Spleen (tissue), 11 donors: Measurements from ENCODE around the gene TRIML1. TPM values are rescaled to one million over a fixed set of nuclear protein-coding genes. Genes with fewer than 3 reads are reported as not detected.
"Not testable (repeated sequence)": the region's sequence is repeated elsewhere in the genome, so short reads cannot be mapped to it uniquely, and the experiment has no call there.

ENCODE experiments used
- DNase-seq: peaks from one replicate; pipeline ENCODE4 v3.0.0-alpha.2; 2020
- H3K27ac ChIP-seq, 8 donors: fragments of 200-600 bp; sonication (generic) in 7 of 8; 1 replicate in 4 of 8; 2 replicates in 4 of 8; pipeline versions ENCODE4 v1.5.0 to v1.8.0; 2016 to 2021; ENCODE audit warnings: inconsistent platforms in 4 of 8, mild to moderate bottlenecking in 4 of 8, moderate library complexity in 1 of 8
- H3K27me3 ChIP-seq, 7 donors: fragments of 200-600 bp; sonication (generic) in 6 of 7; replicated peaks in 1 of 7; 1 replicate in 4 of 7; 2 replicates in 3 of 7; pipeline versions ENCODE4 v1.5.0 to v1.8.0; 2016 to 2021; ENCODE audit warnings: inconsistent platforms in 3 of 7, mild to moderate bottlenecking in 1 of 7
- H3K36me3 ChIP-seq, 6 donors: fragments of 200-600 bp; sonication (generic) in 5 of 6; 1 replicate in 4 of 6; 2 replicates in 2 of 6; pipeline versions ENCODE4 v1.5.0 to v1.8.0; 2016 to 2021; ENCODE audit warnings: inconsistent platforms in 2 of 6
- H3K4me1 ChIP-seq, 6 donors: fragments of 200-600 bp; sonication (generic) in 5 of 6; 1 replicate in 3 of 6; 2 replicates in 3 of 6; pipeline versions ENCODE4 v1.5.0 to v1.8.0; 2016 to 2021; ENCODE audit warnings: inconsistent platforms in 3 of 6
- H3K4me3 ChIP-seq, 8 donors: fragments of 200-600 bp; sonication (generic) in 7 of 8; 1 replicate in 4 of 8; 2 replicates in 4 of 8; pipeline versions ENCODE4 v1.5.0 to v1.8.0; 2016 to 2021; ENCODE audit warnings: inconsistent platforms in 4 of 8, mild to moderate bottlenecking in 4 of 8, moderate library complexity in 2 of 8
- H3K9me3 ChIP-seq, 8 donors: fragments of 200-600 bp; sonication (generic) in 7 of 8; 1 replicate in 4 of 8; 2 replicates in 4 of 8; pipeline versions ENCODE4 v1.5.0 to v1.8.0; 2016 to 2021; ENCODE audit warnings: inconsistent platforms in 4 of 8
- POLR2A ChIP-seq, 3 donors: fragments of 450-650 bp; IDR thresholded peaks; one replicate each; pipeline ENCODE4 v1.5.1; 2017; ENCODE audit warnings: antibody characterized with exemption in 3 of 3, mild to moderate bottlenecking in 1 of 3
- POLR2AphosphoS5 ChIP-seq, 3 donors: sonication (generic); formaldehyde crosslinking; IDR thresholded peaks; one replicate each; pipeline ENCODE4 v1.5.1; 2017; ENCODE audit warnings: antibody characterized with exemption in 3 of 3
- WGBS, 5 donors: extraction: QIAGEN DNeasy Blood & Tissue Kit in 3 of 5; methylation state at CpG; one replicate each; pipeline versions ENCODE4 v1.1.5 to v1.1.7; 2013 to 2018; 5-methylcytosine and 5-hydroxymethylcytosine counted together
- intact Hi-C: fragments of 100-400 bp; cut with DNase I; formaldehyde crosslinking; loops from one replicate; pipeline ENCODE4 v1.15.0; 2023; ENCODE audit warnings: low total_unique reads
- polyA plus RNA-seq, 3 donors: library from polyadenylated mRNA; stranded (reverse); fragments of 200-250 nt; gene quantifications; one replicate each; pipeline ENCODE4 v1.2.1, GENCODE V29; 2013
- total RNA-seq, 7 donors: library from RNA; depleted of rRNA in 3 of 7; stranded (reverse); fragments of >200 nt in 3 of 7; fragmentation: NEBNext Ultra II Directional in 4 of 7; extraction: Animal tissue kit (Norgen Biotek cat#: 25700) in 4 of 7; gene quantifications; one replicate each; pipeline versions ENCODE4 v1.1.0 to v1.2.1, GENCODE V29; 2016 to 2021
- TF ChIP-seq, protein P1 (sequence below), 11 experiments: fragments of 200-600 bp in 7 of 11; fragments of 450-650 bp in 4 of 11; sonication (generic) in 4 of 11; IDR thresholded peaks in 8 of 11; conservative IDR thresholded peaks in 3 of 11; 1 replicate in 7 of 11; 2 replicates in 4 of 11; pipeline versions ENCODE4 v1.4.0 to v1.8.0; 2016 to 2021; ENCODE audit warnings: antibody characterized with exemption in 11 of 11, inconsistent platforms in 4 of 11, mild to moderate bottlenecking in 1 of 11
- donor health status: healthy with polysubstance abuse.
- donor health status: DM: no; HTN: no; CAD: no; lungs with moderate emphysema.
- donor health status: DM: no; HTN: no; CAD: no.
- donor health status: Bipolar disorder and iron deficiency.
- donor health status: healthy.
- donor health status: DM: no; HTN: no; CAD: no.
- donor health status: DM: yes; HTN: yes; CAD: no.

The TRIML1 gene
- total and polyA plus RNA-seq, 10 donors: not detected

- Histone ChIP-seq H3K36me3 (no peaks in the 10 kb centered on the region), H3K4me1 (no peaks in the 10 kb centered on the region), H3K27ac (no peak overlapping the region), H3K4me3 (no peak overlapping the region), H3K9me3 (peaks cover 0 to 31% (median 12%) of the 10 kb centered on the region in 8 donors), H3K27me3 (no peaks in the 10 kb centered on the region)
- TF ChIP-seq, protein P1, sequence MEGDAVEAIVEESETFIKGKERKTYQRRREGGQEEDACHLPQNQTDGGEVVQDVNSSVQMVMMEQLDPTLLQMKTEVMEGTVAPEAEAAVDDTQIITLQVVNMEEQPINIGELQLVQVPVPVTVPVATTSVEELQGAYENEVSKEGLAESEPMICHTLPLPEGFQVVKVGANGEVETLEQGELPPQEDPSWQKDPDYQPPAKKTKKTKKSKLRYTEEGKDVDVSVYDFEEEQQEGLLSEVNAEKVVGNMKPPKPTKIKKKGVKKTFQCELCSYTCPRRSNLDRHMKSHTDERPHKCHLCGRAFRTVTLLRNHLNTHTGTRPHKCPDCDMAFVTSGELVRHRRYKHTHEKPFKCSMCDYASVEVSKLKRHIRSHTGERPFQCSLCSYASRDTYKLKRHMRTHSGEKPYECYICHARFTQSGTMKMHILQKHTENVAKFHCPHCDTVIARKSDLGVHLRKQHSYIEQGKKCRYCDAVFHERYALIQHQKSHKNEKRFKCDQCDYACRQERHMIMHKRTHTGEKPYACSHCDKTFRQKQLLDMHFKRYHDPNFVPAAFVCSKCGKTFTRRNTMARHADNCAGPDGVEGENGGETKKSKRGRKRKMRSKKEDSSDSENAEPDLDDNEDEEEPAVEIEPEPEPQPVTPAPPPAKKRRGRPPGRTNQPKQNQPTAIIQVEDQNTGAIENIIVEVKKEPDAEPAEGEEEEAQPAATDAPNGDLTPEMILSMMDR (IDR thresholded peaks at IDR 0.05 in 8 of 11, conservative IDR thresholded peaks at IDR 0.05 in 3 of 11): no peak
- no peak for TF ChIP-seq POLR2A (IDR thresholded peaks at IDR 0.05)
- no peak for TF ChIP-seq POLR2AphosphoS5 (IDR thresholded peaks at IDR 0.05)
- intact Hi-C loops: no loop called here
- WGBS, 5 donors: 78 to 91% (median 89%) methylated on average over 11 of the region's 11 CpGs
- no peak for DNase-seq
Measured at GRCh38 chr4:188154668-188155405, 15.6 kb downstream of the TRIML1 start.

GRCh38 chr4:188158336-188158735, 19.1 kb downstream of the TRIML1 start:
- TF ChIP-seq, protein P1 (IDR thresholded peaks at IDR 0.05 in 8 of 11, conservative IDR thresholded peaks at IDR 0.05 in 3 of 11): no peak
- TF ChIP-seq POLR2AphosphoS5 (IDR thresholded peaks at IDR 0.05) (no peak), POLR2A (IDR thresholded peaks at IDR 0.05) (no peak)
- Histone ChIP-seq H3K27me3 (no peaks in the 10 kb centered on the region), H3K27ac (no peak overlapping the region), H3K9me3 (peaks cover 0 to 37% (median 13%) of the 10 kb centered on the region in 8 donors), H3K36me3 (no peaks in the 10 kb centered on the region), H3K4me3 (no peak overlapping the region), H3K4me1 (no peaks in the 10 kb centered on the region)
- intact Hi-C loops: no loop called here
- 85 to 94% (median 93%) methylated on average over 10 of the region's 10 CpGs for WGBS, 5 donors
- DNase-seq: peak; percentile 61

- not testable (repeated sequence) for H3K27ac ChIP-seq
Measured at GRCh38 chr4:188159513-188160226, 20.4 kb downstream of the TRIML1 start.

DNA sequence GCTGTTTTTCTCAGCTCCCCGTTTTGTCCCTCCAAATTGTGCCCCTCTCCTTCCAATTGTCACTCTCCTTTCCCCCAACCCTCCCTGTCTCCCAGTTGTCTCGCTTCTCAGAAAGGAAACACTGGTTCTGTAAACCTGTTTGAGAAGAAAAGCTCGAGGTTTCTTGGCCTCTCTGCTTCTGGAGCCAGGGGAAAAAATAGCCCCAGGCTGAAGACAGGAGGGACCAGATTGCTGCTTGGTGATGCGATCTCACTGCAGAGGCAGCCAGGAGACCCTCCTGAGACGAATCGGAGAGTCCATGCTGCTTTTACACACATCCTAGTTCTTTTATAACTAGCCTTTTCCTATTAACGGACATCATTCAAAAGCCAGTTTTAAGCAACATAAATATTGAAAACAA, 21.2 kb downstream of the TRIML1 start:
- 64 to 73% (median 67%) methylated on average over 7 of the region's 7 CpGs for WGBS, 5 donors
- no peak for DNase-seq
- Histone ChIP-seq H3K27ac (no peak overlapping the region), H3K4me1 (no peaks in the 10 kb centered on the region), H3K4me3 (no peak overlapping the region), H3K36me3 (no peaks in the 10 kb centered on the region), H3K27me3 (no peaks in the 10 kb centered on the region), H3K9me3 (peaks cover 0 to 36% (median 9%) of the 10 kb centered on the region in 8 donors)
- TF ChIP-seq, protein P1 (IDR thresholded peaks at IDR 0.05 in 8 of 11, conservative IDR thresholded peaks at IDR 0.05 in 3 of 11): no peak
- TF ChIP-seq POLR2AphosphoS5 (IDR thresholded peaks at IDR 0.05) (no peak), POLR2A (IDR thresholded peaks at IDR 0.05) (no peak)
- intact Hi-C loops: no loop called here

More at GRCh38 chr4:188159513-188160226, 20.4 kb downstream of the TRIML1 start:
- 91 to 93% (median 92%) methylated on average over 37 to 40 of the region's 40 CpGs for WGBS, 5 donors
- intact Hi-C loops, H3K4me1 ChIP-seq, H3K36me3 ChIP-seq, DNase-seq, H3K27me3 ChIP-seq, H3K4me3 ChIP-seq: not testable (repeated sequence)
- H3K9me3 ChIP-seq: peaks cover 0 to 37% (median 12%) of the 10 kb centered on the region in 8 donors
